ENCODE data around the gene GPC3. TPM values are rescaled to one million over a fixed set of nuclear protein-coding genes. Genes with fewer than 3 reads are reported as not detected.
"Not testable (repeated sequence)": the region's sequence is repeated elsewhere in the genome, so short reads cannot be mapped to it uniquely, and the experiment has no call there.

GPC3 gene
- total RNA-seq, 2 donors from 2014 or later, result not detected

GRCh38 chrX:133745349-133745748 is 240.0 kb downstream of the GPC3 start:
- Mint-ChIP-seq H3K27ac (no peak overlapping the region), H3K27me3 (peaks cover 0 to 13% of the 10 kb centered on the region in 2 donors), H3K36me3 (no peaks in the 10 kb centered on the region), H3K4me3 (no peak overlapping the region), H3K4me1 (ENCODE audit: low read depth in 2 of 2) (no peaks in the 10 kb centered on the region), H3K9me3 (no peaks in the 10 kb centered on the region)
- ATAC-seq (no peak), DNase-seq (ENCODE audit: low spot score) (no peak)

DNA sequence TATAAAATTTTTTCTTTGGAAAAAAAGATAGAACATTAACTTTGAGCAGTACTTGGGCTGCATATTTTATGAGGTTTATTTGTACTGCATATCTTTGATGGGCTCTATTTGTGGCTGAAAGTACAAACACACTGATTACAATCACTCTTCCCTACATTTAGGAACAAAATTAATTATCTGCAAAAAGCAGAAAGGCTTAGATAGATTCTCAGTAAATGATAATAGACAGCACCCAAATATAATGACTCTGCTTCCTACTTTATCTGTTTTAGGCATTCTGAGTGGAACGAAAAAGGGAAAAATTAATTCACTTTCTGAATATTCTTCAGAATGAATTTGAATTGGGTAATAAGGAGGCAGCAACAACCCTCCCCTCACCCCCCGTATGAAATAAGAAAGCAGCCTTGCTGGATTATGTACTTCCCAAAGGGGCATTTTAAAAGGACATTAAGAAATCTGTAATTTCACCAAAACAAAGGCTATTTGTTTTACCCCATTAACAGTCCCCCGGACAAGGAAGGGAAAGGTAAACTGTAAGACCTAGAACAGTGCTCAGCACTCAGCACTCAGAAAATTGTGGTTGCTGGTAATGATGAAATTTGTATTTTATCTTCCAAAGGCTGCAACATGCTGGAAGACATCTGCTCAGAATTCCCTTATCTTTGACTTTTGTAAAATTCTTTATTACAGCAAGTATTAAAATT is 242.6 kb downstream of the GPC3 start:
- H3K4me3 Mint-ChIP-seq, result no peak overlapping the region
- H3K27ac Mint-ChIP-seq, result no peak overlapping the region
- H3K27me3 Mint-ChIP-seq, result peaks cover 0 to 12% of the 10 kb centered on the region in 2 donors
- H3K9me3 Mint-ChIP-seq, result no peaks in the 10 kb centered on the region
- no peaks in the 10 kb centered on the region for H3K4me1 Mint-ChIP-seq (ENCODE audit: low read depth in 2 of 2)
- ATAC-seq, result no peak
- DNase-seq (ENCODE audit: low spot score), result no peak
- no peaks in the 10 kb centered on the region for H3K36me3 Mint-ChIP-seq

GRCh38 chrX:133741303-133741702 is 244.1 kb downstream of the GPC3 start:
- no peak overlapping the region for H3K4me3 Mint-ChIP-seq
- H3K36me3 Mint-ChIP-seq, result no peaks in the 10 kb centered on the region
- H3K27ac Mint-ChIP-seq, result no peak overlapping the region
- H3K27me3 Mint-ChIP-seq, result peaks cover 4 to 17% of the 10 kb centered on the region in 2 donors
- ATAC-seq (no peak), DNase-seq (ENCODE audit: low spot score) (no peak)
- H3K4me1 Mint-ChIP-seq (ENCODE audit: low read depth in 2 of 2), result no peaks in the 10 kb centered on the region
- no peaks in the 10 kb centered on the region for H3K9me3 Mint-ChIP-seq

GRCh38 chrX:133726642-133727041 is 258.8 kb downstream of the GPC3 start:
- Mint-ChIP-seq H3K36me3 (no peaks in the 10 kb centered on the region), H3K4me3 (no peak overlapping the region), H3K9me3 (no peaks in the 10 kb centered on the region), H3K27ac (no peak overlapping the region), H3K27me3 (peaks cover 12 to 31% of the 10 kb centered on the region in 2 donors), H3K4me1 (ENCODE audit: low read depth in 2 of 2) (no peaks in the 10 kb centered on the region)
- ATAC-seq (no peak), DNase-seq (ENCODE audit: low spot score) (no peak)

DNA sequence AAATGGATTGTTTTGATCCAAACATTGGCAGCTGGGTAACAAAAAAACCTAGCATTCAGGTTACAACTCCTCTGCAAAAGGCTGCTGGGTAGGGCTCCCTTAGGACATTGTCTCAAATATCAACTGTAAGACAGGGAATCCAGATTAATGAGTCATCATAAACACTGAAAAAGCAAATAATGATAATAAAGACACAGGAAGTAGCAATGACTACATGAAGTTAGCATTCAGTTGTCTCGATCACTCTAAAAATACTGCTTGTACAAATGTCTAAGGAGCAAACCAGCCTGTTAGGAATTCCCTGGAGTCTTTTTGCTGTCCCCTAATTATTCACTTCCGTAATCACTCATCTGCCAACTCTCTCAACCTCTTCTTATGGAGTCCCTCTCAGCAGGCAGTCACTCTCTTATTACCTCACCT is 259.2 kb downstream of the GPC3 start:
- no peak overlapping the region for H3K27ac Mint-ChIP-seq
- H3K4me3 Mint-ChIP-seq, result no peak overlapping the region
- ATAC-seq (no peak), DNase-seq (ENCODE audit: low spot score) (no peak)
- peaks cover 8 to 28% of the 10 kb centered on the region in 2 donors for H3K27me3 Mint-ChIP-seq
- no peaks in the 10 kb centered on the region for H3K9me3 Mint-ChIP-seq
- no peaks in the 10 kb centered on the region for H3K36me3 Mint-ChIP-seq
- H3K4me1 Mint-ChIP-seq (ENCODE audit: low read depth in 2 of 2), result no peaks in the 10 kb centered on the region

- Mint-ChIP-seq H3K27ac (no peak overlapping the region), H3K36me3 (no peaks in the 10 kb centered on the region), H3K4me3 (no peak overlapping the region), H3K9me3 (no peaks in the 10 kb centered on the region), H3K4me1 (ENCODE audit: low read depth in 2 of 2) (no peaks in the 10 kb centered on the region), H3K27me3 (peaks cover 0 to 28% of the 10 kb centered on the region in 2 donors)
- no peak for DNase-seq (ENCODE audit: low spot score)
- ATAC-seq, result no peak
Observed at GRCh38 chrX:133723930-133724329, 261.5 kb downstream of the GPC3 start.

GRCh38 chrX:133722756-133723155 is 262.6 kb downstream of the GPC3 start:
- Mint-ChIP-seq H3K4me3 (no peak overlapping the region), H3K9me3 (no peaks in the 10 kb centered on the region), H3K4me1 (ENCODE audit: low read depth in 2 of 2) (no peaks in the 10 kb centered on the region), H3K27ac (no peak overlapping the region), H3K36me3 (no peaks in the 10 kb centered on the region), H3K27me3 (peaks cover 0 to 33% of the 10 kb centered on the region in 2 donors)
- no peak for DNase-seq (ENCODE audit: low spot score)
- no peak for ATAC-seq

DNA sequence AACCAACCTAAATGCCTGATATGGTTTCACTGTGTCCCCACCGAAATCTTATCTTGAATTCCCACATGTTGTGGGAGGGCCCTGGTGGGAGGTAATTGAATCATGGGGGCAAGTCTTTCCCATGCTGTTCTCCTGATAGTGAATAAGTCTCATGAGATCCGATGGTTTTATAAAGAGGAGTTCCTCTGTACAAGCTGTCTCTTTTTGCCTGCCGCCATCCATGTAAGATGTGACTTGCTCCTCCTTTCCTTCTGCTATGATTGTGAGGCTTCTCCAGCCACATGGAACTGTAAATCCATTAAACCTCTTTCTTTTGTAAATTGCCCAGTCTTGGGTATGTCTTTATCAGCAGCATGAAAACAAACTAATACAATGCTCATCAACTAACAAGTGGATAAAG is 265.1 kb downstream of the GPC3 start:
- H3K4me1 Mint-ChIP-seq (ENCODE audit: low read depth in 2 of 2); H3K36me3 Mint-ChIP-seq; H3K27ac Mint-ChIP-seq; H3K4me3 Mint-ChIP-seq; DNase-seq (ENCODE audit: low spot score); H3K9me3 Mint-ChIP-seq; ATAC-seq: not testable (repeated sequence)
- peaks cover 0 to 36% of the 10 kb centered on the region in 2 donors for H3K27me3 Mint-ChIP-seq

GRCh38 chrX:133715715-133716114 is 269.7 kb downstream of the GPC3 start:
- Mint-ChIP-seq H3K27me3 (peaks cover 0 to 31% of the 10 kb centered on the region in 2 donors), H3K36me3 (no peaks in the 10 kb centered on the region), H3K4me3 (no peak overlapping the region), H3K9me3 (no peaks in the 10 kb centered on the region), H3K27ac (no peak overlapping the region), H3K4me1 (ENCODE audit: low read depth in 2 of 2) (no peaks in the 10 kb centered on the region)
- no peak for ATAC-seq
- DNase-seq (ENCODE audit: low spot score), result no peak

DNA sequence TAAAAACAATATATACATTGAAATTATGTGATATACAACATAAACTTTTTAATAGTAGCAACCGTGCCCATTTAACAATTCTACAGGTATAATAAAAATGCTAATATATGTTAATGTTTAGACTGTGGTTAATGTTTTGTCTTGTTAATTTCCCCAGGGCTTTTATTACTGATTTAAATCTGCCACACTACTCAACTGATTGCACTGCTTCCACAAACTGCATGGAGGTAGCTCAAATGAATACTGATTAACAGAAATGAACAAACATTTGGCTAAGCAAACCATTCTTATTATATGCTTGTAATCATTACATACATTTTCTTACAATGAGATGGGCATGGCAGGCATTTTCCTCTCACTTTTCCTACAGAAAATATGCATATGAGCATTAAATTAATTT is 275.9 kb downstream of the GPC3 start:
- no peaks in the 10 kb centered on the region for H3K9me3 Mint-ChIP-seq
- no peak overlapping the region for H3K4me3 Mint-ChIP-seq
- DNase-seq (ENCODE audit: low spot score) (no peak), ATAC-seq (no peak)
- no peaks in the 10 kb centered on the region for H3K36me3 Mint-ChIP-seq
- no peaks in the 10 kb centered on the region for H3K4me1 Mint-ChIP-seq (ENCODE audit: low read depth in 2 of 2)
- H3K27ac Mint-ChIP-seq, result no peak overlapping the region
- H3K27me3 Mint-ChIP-seq, result peaks cover 0 to 25% of the 10 kb centered on the region in 2 donors

GRCh38 chrX:133706890-133707289 is 278.5 kb downstream of the GPC3 start:
- Mint-ChIP-seq H3K27me3 (peaks cover 0 to 32% of the 10 kb centered on the region in 2 donors), H3K4me3 (no peak overlapping the region), H3K36me3 (no peaks in the 10 kb centered on the region), H3K27ac (no peak overlapping the region), H3K4me1 (ENCODE audit: low read depth in 2 of 2) (no peaks in the 10 kb centered on the region), H3K9me3 (no peaks in the 10 kb centered on the region)
- ATAC-seq, result no peak
- DNase-seq (ENCODE audit: low spot score), result no peak

DNA sequence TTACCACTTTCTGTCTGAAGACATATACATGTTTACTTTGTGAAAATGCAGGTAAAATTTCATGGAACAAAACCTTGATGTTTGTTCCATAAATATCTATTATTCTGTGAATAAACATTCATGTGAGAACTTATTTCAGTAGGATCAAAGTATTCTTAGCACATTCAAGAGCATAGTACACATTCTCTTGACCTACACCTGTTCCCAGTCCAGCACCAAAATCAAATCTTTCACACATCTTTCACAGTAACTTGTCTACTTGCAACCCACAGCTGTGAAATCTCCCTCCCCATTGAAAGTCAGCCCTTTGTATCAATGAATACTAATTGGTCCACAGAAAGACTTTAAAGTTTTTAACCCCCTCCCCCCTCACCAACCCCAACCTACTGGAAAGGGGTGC is 283.2 kb downstream of the GPC3 start:
- Mint-ChIP-seq H3K27me3 (peaks cover 23 to 48% of the 10 kb centered on the region in 2 donors), H3K4me3 (no peak overlapping the region), H3K9me3 (no peaks in the 10 kb centered on the region), H3K27ac (no peak overlapping the region), H3K36me3 (no peaks in the 10 kb centered on the region), H3K4me1 (ENCODE audit: low read depth in 2 of 2) (no peaks in the 10 kb centered on the region)
- ATAC-seq, result no peak
- no peak for DNase-seq (ENCODE audit: low spot score)

GRCh38 chrX:133699023-133699728 is 286.2 kb downstream of the GPC3 start:
- Mint-ChIP-seq H3K27ac (no peak overlapping the region), H3K27me3 (peaks cover 24 to 33% of the 10 kb centered on the region in 2 donors), H3K36me3 (no peaks in the 10 kb centered on the region), H3K4me3 (no peak overlapping the region), H3K9me3 (no peaks in the 10 kb centered on the region), H3K4me1 (ENCODE audit: low read depth in 2 of 2) (no peaks in the 10 kb centered on the region)
- no peak for DNase-seq (ENCODE audit: low spot score)
- no peak for ATAC-seq

- H3K27ac Mint-ChIP-seq, result no peak overlapping the region
- no peaks in the 10 kb centered on the region for H3K9me3 Mint-ChIP-seq
- no peaks in the 10 kb centered on the region for H3K36me3 Mint-ChIP-seq
- ATAC-seq (no peak), DNase-seq (ENCODE audit: low spot score) (no peak)
- peaks cover 24 to 37% of the 10 kb centered on the region in 2 donors for H3K27me3 Mint-ChIP-seq
- H3K4me1 Mint-ChIP-seq (ENCODE audit: low read depth in 2 of 2), result no peaks in the 10 kb centered on the region
- H3K4me3 Mint-ChIP-seq, result no peak overlapping the region
Observed at GRCh38 chrX:133698298-133698697, 287.1 kb downstream of the GPC3 start.
